GM12878 (cell line): ENCODE data around the gene SHROOM1. TPM values are rescaled to one million over a fixed set of nuclear protein-coding genes. Genes with fewer than 3 reads are reported as not detected.

ENCODE experiments used
- BCL11A ChIP-seq: IDR thresholded peaks from 2 replicates; pipeline ENCODE4 v1.6.1; 2011; ENCODE audit warnings: low read depth, low read length
- BHLHE40 ChIP-seq, 2 experiments: fragments of 450-650 bp in 1 of 2; IDR thresholded peaks; 2 replicates each; pipeline ENCODE4 v1.6.1; 2011 to 2017; ENCODE audit warnings: low read depth in 2 of 2, borderline replicate concordance in 1 of 2, improper control_type of control experiment in 1 of 2, low read length in 1 of 2, mild to moderate bottlenecking in 1 of 2
- ESRRA ChIP-seq: IDR thresholded peaks from 2 replicates; pipeline ENCODE4 v1.6.1; 2012; ENCODE audit warnings: mild to moderate bottlenecking, low read length, improper control_type of control experiment
- FOXM1 ChIP-seq: IDR thresholded peaks from 2 replicates; pipeline ENCODE4 v1.6.1; 2012; ENCODE audit warnings: low read depth, mild to moderate bottlenecking, inconsistent platforms, low read length, moderate library complexity
- JUNB ChIP-seq: IDR thresholded peaks from 2 replicates; pipeline ENCODE4 v1.6.1; 2016; ENCODE audit warnings: antibody characterized with exemption, mild to moderate bottlenecking
- KDM1A ChIP-seq: fragments of 200-600 bp; sonication (generic); IDR thresholded peaks from 2 replicates; pipeline ENCODE4 v1.6.1; 2016; ENCODE audit warnings: borderline replicate concordance
- PRDM15 ChIP-seq: fragments of 450-650 bp; formaldehyde crosslinking; IDR thresholded peaks from 2 replicates; pipeline ENCODE4 v1.4.0; 2020; ENCODE audit warnings: mild to moderate bottlenecking, moderate library complexity
- SMAD5 ChIP-seq: IDR thresholded peaks from 2 replicates; pipeline ENCODE4 v1.6.1; 2016; ENCODE audit warnings: antibody characterized with exemption, low read depth
- ZBTB40 ChIP-seq: fragments of 450-650 bp; IDR thresholded peaks from 2 replicates; pipeline ENCODE4 v1.6.1; 2016; ENCODE audit warnings: mild to moderate bottlenecking, moderate library complexity, borderline replicate concordance
- ZNF207 ChIP-seq: fragments of 450-650 bp; IDR thresholded peaks from 2 replicates; pipeline ENCODE4 v1.6.1; 2014; ENCODE audit warnings: antibody characterized with exemption, mild to moderate bottlenecking, borderline replicate concordance
- ZNF687 ChIP-seq: fragments of 450-650 bp; IDR thresholded peaks from 2 replicates; pipeline ENCODE4 v1.6.1; 2017; ENCODE audit warnings: mild to moderate bottlenecking, moderate library complexity
- ZSCAN29 ChIP-seq: fragments of 450-650 bp; IDR thresholded peaks from 2 replicates; pipeline ENCODE4 v1.6.1; 2017; ENCODE audit warnings: mild to moderate bottlenecking, moderate library complexity
- polyA plus RNA-seq, 11 experiments: library from polyadenylated mRNA; depleted of rRNA in 4 of 11; unstranded in 6 of 11; stranded (reverse) in 5 of 11; fragments of >200 nt; fragmentation: Nextera tagmentation in 4 of 11; fragmentation: Illumina TruSeq in 1 of 11; extraction: Ambion mirVana in 4 of 11; extraction: Trizol in 1 of 11; gene quantifications; 1 replicate in 1 of 11; 2 replicates in 10 of 11; pipeline versions ENCODE4 v1.2.1 to v1.2.3, GENCODE V29; 2011 to 2016; ENCODE audit warnings: inconsistent platforms in 2 of 11, missing spikeins in 2 of 11, low read depth in 1 of 11
- total RNA-seq, 4 experiments: library from RNA; depleted of rRNA in 3 of 4; stranded (reverse); fragments of >200 nt in 3 of 4; fragmentation: Illumina TruSeq in 1 of 4; extraction: Trizol in 1 of 4; gene quantifications; 2 replicates each; pipeline versions ENCODE4 v1.2.1 to v1.2.3, GENCODE V29; 2013 to 2021
- TF ChIP-seq, protein P1 (sequence below): fragments of 450-650 bp; IDR thresholded peaks from 2 replicates; pipeline ENCODE4 v1.6.1; 2017; ENCODE audit warnings: antibody characterized with exemption, mild to moderate bottlenecking, moderate library complexity

Gene SHROOM1
- total and polyA plus RNA-seq, 10 of the 15 experiments (the other 5 are each of a cell fraction or from before 2014, with no cell fraction given): 0.05 to 3.9 (median 1.3) TPM

- TF ChIP-seq ZNF687 (peak; percentile 33), JUNB (no peak), BCL11A (no peak), FOXM1 (no peak), ZBTB40 (no peak), ESRRA (no peak), ZNF207 (no peak), SMAD5 (no peak), KDM1A (no peak), BHLHE40 (IDR thresholded peaks at IDR 0.05; ENCODE audit: borderline replicate concordance in 1 of 2, low read depth in 2 of 2, low read length in 1 of 2) (0 out of 4 replicates have a peak, but pooled peaks of 1 of the 2 experiments have one; percentile 8), ZSCAN29 (no peak), PRDM15 (CRISPR knock-in tag) (no peak)
- TF ChIP-seq, protein P1, sequence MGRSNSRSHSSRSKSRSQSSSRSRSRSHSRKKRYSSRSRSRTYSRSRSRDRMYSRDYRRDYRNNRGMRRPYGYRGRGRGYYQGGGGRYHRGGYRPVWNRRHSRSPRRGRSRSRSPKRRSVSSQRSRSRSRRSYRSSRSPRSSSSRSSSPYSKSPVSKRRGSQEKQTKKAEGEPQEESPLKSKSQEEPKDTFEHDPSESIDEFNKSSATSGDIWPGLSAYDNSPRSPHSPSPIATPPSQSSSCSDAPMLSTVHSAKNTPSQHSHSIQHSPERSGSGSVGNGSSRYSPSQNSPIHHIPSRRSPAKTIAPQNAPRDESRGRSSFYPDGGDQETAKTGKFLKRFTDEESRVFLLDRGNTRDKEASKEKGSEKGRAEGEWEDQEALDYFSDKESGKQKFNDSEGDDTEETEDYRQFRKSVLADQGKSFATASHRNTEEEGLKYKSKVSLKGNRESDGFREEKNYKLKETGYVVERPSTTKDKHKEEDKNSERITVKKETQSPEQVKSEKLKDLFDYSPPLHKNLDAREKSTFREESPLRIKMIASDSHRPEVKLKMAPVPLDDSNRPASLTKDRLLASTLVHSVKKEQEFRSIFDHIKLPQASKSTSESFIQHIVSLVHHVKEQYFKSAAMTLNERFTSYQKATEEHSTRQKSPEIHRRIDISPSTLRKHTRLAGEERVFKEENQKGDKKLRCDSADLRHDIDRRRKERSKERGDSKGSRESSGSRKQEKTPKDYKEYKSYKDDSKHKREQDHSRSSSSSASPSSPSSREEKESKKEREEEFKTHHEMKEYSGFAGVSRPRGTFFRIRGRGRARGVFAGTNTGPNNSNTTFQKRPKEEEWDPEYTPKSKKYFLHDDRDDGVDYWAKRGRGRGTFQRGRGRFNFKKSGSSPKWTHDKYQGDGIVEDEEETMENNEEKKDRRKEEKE: no peak
Observed at GRCh38 chr5:132813599-132814502, 16.6 kb downstream of the SHROOM1 start (continued).
